Sigmoid colon (tissue), 7 donors: ENCODE measurements around the gene CELA1. TPM values are rescaled to one million over a fixed set of nuclear protein-coding genes. Genes with fewer than 3 reads are reported as not detected.
A peak's percentile ranks its signal among the peaks of the same experiment; 100 is the strongest.

Experiments used
- DNase-seq: peaks from one replicate; pipeline ENCODE4 v3.0.0-alpha.2; 2019
- H3K27ac ChIP-seq, 4 donors: fragments of 200-600 bp; sonication (generic); one replicate each; pipeline ENCODE4 v1.5.1; 2016 to 2019; ENCODE audit warnings: mild to moderate bottlenecking in 1 of 4
- H3K27me3 ChIP-seq, 3 donors: fragments of 200-600 bp; sonication (generic); one replicate each; pipeline ENCODE4 v1.5.1; 2019; ENCODE audit warnings: mild to moderate bottlenecking in 1 of 3
- H3K36me3 ChIP-seq, 4 donors: fragments of 200-600 bp; sonication (generic); one replicate each; pipeline ENCODE4 v1.5.1; 2016 to 2019
- H3K4me1 ChIP-seq, 4 donors: fragments of 200-600 bp; sonication (generic); one replicate each; pipeline ENCODE4 v1.5.1; 2017 to 2019
- H3K4me3 ChIP-seq, 4 donors: fragments of 200-600 bp; sonication (generic); one replicate each; pipeline ENCODE4 v1.5.1; 2017 to 2019; ENCODE audit warnings: mild to moderate bottlenecking in 2 of 4, moderate library complexity in 1 of 4
- H3K9me3 ChIP-seq, 4 donors: fragments of 200-600 bp in 3 of 4; sonication (generic) in 3 of 4; one replicate each; pipeline versions ENCODE4 v1.5.1 to v1.6.1; 2013 to 2019
- EP300 ChIP-seq, 4 donors: sonication (generic); formaldehyde crosslinking; IDR thresholded peaks; one replicate each; pipeline ENCODE4 v1.6.1; 2017; ENCODE audit warnings: antibody characterized with exemption in 4 of 4
- POLR2A ChIP-seq, 2 donors: fragments of 450-650 bp; IDR thresholded peaks; one replicate each; pipeline ENCODE4 v1.6.1; 2016; ENCODE audit warnings: antibody characterized with exemption in 2 of 2, mild to moderate bottlenecking in 2 of 2, moderate library complexity in 2 of 2
- POLR2AphosphoS5 ChIP-seq, 4 donors: sonication (generic); formaldehyde crosslinking; IDR thresholded peaks; one replicate each; pipeline ENCODE4 v1.6.1; 2017; ENCODE audit warnings: antibody characterized with exemption in 4 of 4
- WGBS, 2 donors: extraction: QIAGEN DNeasy Blood & Tissue Kit; methylation state at CpG; one replicate each; pipeline ENCODE4 v1.1.7; 2013; 5-methylcytosine and 5-hydroxymethylcytosine counted together
- intact Hi-C: fragments of 100-400 bp; cut with DNase I; formaldehyde crosslinking; loops from one replicate; pipeline ENCODE4 v1.15.1; 2023
- polyA plus RNA-seq, 3 donors: library from polyadenylated mRNA; stranded (reverse); fragments of 200-250 nt; gene quantifications; one replicate each; pipeline ENCODE4 v1.2.3, GENCODE V29; 2013
- total RNA-seq, 4 donors: library from RNA; depleted of rRNA; stranded (reverse); fragments of >200 nt; gene quantifications; one replicate each; pipeline ENCODE4 v1.1.0, GENCODE V29; 2016
- TF ChIP-seq, protein P1 (sequence below), 4 experiments: fragments of 450-650 bp in 3 of 4; fragments of 200-600 bp in 1 of 4; IDR thresholded peaks; one replicate each; pipeline ENCODE4 v1.5.1; 2016 to 2019; ENCODE audit warnings: antibody characterized with exemption in 4 of 4, mild to moderate bottlenecking in 3 of 4, moderate library complexity in 2 of 4
- donor health status: healthy with polysubstance abuse.
- donor health status: Bipolar disorder and iron deficiency.
- donor health status: healthy.

The CELA1 gene
- total and polyA plus RNA-seq, 7 donors: not detected

DNA sequence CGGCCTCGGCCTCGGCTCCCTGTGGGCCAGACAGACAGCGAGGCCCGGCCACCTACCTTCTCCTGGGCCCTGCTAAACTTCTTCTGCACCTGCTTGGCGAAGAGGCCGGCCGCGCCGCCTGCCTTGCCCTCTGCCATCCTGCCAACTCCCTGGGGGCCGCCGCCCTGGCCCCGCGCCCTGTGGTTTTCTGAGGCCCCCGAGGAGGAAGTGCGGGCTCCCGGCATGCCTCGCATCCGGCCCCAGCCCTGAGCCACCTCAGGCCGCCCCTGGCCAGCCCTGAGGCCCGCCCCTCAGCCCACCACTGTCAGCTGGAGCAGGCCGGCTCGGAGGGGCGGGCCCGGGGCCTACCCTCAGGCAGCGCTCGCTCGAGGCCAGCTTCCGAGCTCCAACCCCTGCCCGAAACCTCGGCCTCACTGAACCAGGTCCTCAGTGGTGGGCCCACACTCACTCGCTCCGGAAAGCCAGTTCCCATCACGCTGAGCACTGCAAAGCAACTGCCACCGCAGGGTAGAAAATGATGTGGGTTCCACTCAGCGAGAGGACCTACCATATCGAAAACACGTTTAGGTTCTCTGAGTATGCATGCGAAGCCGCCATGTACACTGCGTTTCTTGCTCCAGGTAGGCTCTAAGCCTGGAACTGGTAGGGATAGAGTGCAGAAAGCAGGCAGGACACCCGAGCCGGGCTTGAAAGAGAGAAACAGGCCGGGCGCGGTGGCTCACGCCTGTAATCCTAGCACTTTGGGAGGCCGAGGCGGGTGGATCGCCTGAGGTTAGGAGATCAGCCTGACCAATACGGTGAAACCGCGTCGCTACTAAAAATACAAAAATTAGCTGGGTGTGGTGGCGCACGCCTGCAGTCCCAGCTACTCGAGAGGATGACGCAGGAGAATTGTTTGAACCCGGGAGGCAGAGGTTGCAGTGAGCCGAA lies 22.2 kb downstream of the CELA1 start, which contains the start of gene BIN2:
TSS of gene BIN2 (minus strand) at position 209 of the 930 bp plus-strand sequence. CDS start at position 137, 72 bp downstream.
- Histone ChIP-seq H3K27me3 (no peaks in the 10 kb centered on the region), H3K36me3 (no peaks in the 10 kb centered on the region), H3K4me3 (peak within 1 kb of the TSS in 3 of 4 donors; percentile 22 to 39 (median 24)), H3K4me1 (no peaks in the 10 kb centered on the region), H3K9me3 (no peaks in the 10 kb centered on the region), H3K27ac (peak within 1 kb of the TSS; percentile 19 to 57 (median 45))
- TF ChIP-seq POLR2AphosphoS5 (IDR thresholded peaks at IDR 0.05) (no peak), POLR2A (IDR thresholded peaks at IDR 0.05) (no peak), EP300 (IDR thresholded peaks at IDR 0.05) (no peak)
- TF ChIP-seq, protein P1, sequence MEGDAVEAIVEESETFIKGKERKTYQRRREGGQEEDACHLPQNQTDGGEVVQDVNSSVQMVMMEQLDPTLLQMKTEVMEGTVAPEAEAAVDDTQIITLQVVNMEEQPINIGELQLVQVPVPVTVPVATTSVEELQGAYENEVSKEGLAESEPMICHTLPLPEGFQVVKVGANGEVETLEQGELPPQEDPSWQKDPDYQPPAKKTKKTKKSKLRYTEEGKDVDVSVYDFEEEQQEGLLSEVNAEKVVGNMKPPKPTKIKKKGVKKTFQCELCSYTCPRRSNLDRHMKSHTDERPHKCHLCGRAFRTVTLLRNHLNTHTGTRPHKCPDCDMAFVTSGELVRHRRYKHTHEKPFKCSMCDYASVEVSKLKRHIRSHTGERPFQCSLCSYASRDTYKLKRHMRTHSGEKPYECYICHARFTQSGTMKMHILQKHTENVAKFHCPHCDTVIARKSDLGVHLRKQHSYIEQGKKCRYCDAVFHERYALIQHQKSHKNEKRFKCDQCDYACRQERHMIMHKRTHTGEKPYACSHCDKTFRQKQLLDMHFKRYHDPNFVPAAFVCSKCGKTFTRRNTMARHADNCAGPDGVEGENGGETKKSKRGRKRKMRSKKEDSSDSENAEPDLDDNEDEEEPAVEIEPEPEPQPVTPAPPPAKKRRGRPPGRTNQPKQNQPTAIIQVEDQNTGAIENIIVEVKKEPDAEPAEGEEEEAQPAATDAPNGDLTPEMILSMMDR (IDR thresholded peaks at IDR 0.05): no peak
- DNase-seq: no peak
- intact Hi-C loops: no loop called here
- 73 to 83% methylated on average over 60 of the region's 60 CpGs for WGBS, 2 donors

DNA sequence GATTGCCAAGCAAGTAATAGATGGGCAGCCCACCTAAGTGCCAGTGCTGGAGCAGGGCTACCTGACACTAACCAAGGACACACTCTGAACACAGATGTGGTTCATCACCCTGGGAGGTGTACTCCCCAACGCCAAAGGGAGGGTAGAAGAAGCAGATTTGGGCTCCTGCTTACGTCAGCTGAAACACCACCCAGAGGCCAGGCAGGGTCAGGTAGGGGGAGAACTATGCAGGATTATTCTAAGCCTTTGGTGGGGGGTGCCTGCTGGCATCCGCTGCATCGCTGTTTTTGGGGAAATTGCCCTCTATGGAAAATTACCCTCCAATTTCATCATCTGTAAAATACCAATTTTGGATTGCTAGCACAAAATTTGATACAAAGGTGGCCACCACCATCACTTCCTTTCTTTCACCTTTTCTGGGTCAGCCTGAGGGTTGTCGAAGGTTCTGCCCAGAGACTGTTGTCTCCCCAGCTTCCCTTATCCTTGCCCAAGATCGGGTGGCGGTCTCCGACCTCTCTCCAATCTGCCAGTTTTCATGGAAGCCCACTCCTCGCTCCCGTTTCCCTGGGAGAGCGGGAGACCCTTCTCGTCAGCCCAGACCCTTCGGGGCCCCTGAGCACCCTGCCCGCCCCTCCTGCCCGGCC lies 23.0 kb downstream of the CELA1 start:
- no peaks in the 10 kb centered on the region for H3K9me3 ChIP-seq
- no peaks in the 10 kb centered on the region for H3K4me1 ChIP-seq
- peak overlapping the region in 3 of 4 donors; percentile 22 to 39 (median 24) for H3K4me3 ChIP-seq
- TF ChIP-seq EP300 (IDR thresholded peaks at IDR 0.05): no peak
- no peak for TF ChIP-seq POLR2AphosphoS5 (IDR thresholded peaks at IDR 0.05)
- TF ChIP-seq POLR2A (IDR thresholded peaks at IDR 0.05): no peak
- TF ChIP-seq, protein P1 (IDR thresholded peaks at IDR 0.05): no peak
- WGBS, 2 donors: 55 to 85% methylated on average over 15 of the region's 15 CpGs
- DNase-seq: no peak
- no peaks in the 10 kb centered on the region for H3K36me3 ChIP-seq
- H3K27me3 ChIP-seq: no peaks in the 10 kb centered on the region
- H3K27ac ChIP-seq: peak overlapping the region; percentile 19 to 57 (median 45)
- intact Hi-C loops: no loop called here

DNA sequence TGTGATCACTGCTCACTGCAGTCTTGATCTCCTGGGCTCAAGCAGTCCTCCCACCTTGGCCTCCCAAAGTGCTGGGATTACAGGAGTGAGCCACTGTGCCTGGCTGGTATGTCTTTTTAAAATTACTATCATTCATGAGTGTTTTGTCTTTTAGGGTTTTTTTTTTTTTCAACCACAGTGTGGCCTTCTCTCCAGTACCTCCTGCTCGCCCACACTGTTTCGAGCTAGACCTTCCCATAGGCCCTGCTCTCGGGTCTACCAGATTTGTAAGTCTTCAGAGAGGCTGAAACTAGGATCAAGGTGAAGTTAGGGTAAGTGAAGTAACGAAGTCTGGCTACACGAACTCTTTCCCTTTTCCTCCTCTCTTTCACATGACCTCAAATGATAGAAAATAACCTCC lies 24.0 kb downstream of the CELA1 start:
- no peaks in the 10 kb centered on the region for H3K4me1 ChIP-seq
- H3K9me3 ChIP-seq: no peaks in the 10 kb centered on the region
- DNase-seq: no peak
- intact Hi-C loops: no loop called here
- H3K27ac ChIP-seq: no peak overlapping the region
- H3K27me3 ChIP-seq: no peaks in the 10 kb centered on the region
- H3K4me3 ChIP-seq: no peak overlapping the region
- TF ChIP-seq POLR2A (IDR thresholded peaks at IDR 0.05) (no peak), POLR2AphosphoS5 (IDR thresholded peaks at IDR 0.05) (no peak), EP300 (IDR thresholded peaks at IDR 0.05) (no peak)
- TF ChIP-seq, protein P1 (IDR thresholded peaks at IDR 0.05): no peak
- no peaks in the 10 kb centered on the region for H3K36me3 ChIP-seq
- 54 to 86% methylated on average over 5 of the region's 5 CpGs for WGBS, 2 donors

DNA sequence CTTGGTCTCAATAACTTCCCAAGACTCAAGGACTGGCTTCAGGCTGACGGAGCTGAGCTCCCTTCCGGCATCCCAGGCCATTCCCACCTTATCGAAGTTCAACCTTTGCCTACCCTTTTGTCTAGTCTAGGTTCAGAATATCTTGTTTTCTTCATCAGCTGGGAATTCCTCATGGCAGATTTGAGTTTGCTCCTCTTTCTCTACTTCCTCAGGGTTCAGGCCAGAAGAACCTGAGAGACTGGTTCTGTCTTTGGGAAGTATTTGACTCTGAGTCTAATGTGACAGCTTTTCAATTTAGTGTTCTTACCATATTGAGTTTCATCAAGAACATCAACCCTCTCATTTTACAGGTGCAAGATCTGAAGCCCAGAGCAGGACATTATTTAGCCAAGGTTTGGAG lies 24.6 kb downstream of the CELA1 start:
- Histone ChIP-seq H3K4me1 (no peaks in the 10 kb centered on the region), H3K27me3 (no peaks in the 10 kb centered on the region), H3K4me3 (no peak overlapping the region), H3K27ac (no peak overlapping the region), H3K9me3 (no peaks in the 10 kb centered on the region), H3K36me3 (no peaks in the 10 kb centered on the region)
- DNase-seq: no peak
- 92 to 97% methylated on average over 3 of the region's 3 CpGs for WGBS, 2 donors
- intact Hi-C loops: no loop called here
- no peak for TF ChIP-seq EP300 (IDR thresholded peaks at IDR 0.05)
- TF ChIP-seq, protein P1 (IDR thresholded peaks at IDR 0.05): no peak
